IPS DF 4.7 (cell line): ENCODE measurements around the gene MSLN.
"Not testable (repeated sequence)": the region's sequence is repeated elsewhere in the genome, so short reads cannot be mapped to it uniquely, and the experiment has no call there.

Experiments
- DNase-seq: peaks from one replicate; pipeline ENCODE4 v3.0.0-alpha.2; 2013; ENCODE audit warnings: low spot score; ENCODE audit errors: extremely low read depth

The MSLN gene

GRCh38 chr16:734208-734980, 26.1 kb upstream of the MSLN start:
- no peak for DNase-seq

GRCh38 chr16:734981-735881, 25.3 kb upstream of the MSLN start:
- no peak for DNase-seq

GRCh38 chr16:735982-736453, 24.5 kb upstream of the MSLN start:
- DNase-seq: no peak

GRCh38 chr16:736936-737481, 23.5 kb upstream of the MSLN start:
- no peak for DNase-seq

GRCh38 chr16:739560-740458, 20.7 kb upstream of the MSLN start:
- no peak for DNase-seq

- DNase-seq: no peak
Measured at GRCh38 chr16:740459-740763, 20.1 kb upstream of the MSLN start.

- DNase-seq: no peak
Measured at GRCh38 chr16:740764-741505, 19.6 kb upstream of the MSLN start, which contains the start of gene CIAO3. TSS of gene CIAO3 (minus strand) at chr16:740997. CDS start at chr16:740985, 12 bp downstream.

GRCh38 chr16:741986-742629, 18.4 kb upstream of the MSLN start:
- no peak for DNase-seq

- DNase-seq: not testable (repeated sequence)
Measured at GRCh38 chr16:742894-743293, 17.6 kb upstream of the MSLN start.

- no peak for DNase-seq
Measured at GRCh38 chr16:743794-744500, 16.6 kb upstream of the MSLN start.

GRCh38 chr16:745739-746138, 14.8 kb upstream of the MSLN start:
- no peak for DNase-seq

- no peak for DNase-seq
Measured at GRCh38 chr16:746637-747036, 13.9 kb upstream of the MSLN start.

- DNase-seq: no peak
Measured at GRCh38 chr16:747978-748746, 12.4 kb upstream of the MSLN start.

GRCh38 chr16:749010-749409, 11.5 kb upstream of the MSLN start:
- DNase-seq: no peak

- no peak for DNase-seq
Measured at GRCh38 chr16:750485-750884, 10.0 kb upstream of the MSLN start.

GRCh38 chr16:751152-752006, 9.2 kb upstream of the MSLN start:
- DNase-seq: no peak

GRCh38 chr16:752007-752312, 8.6 kb upstream of the MSLN start:
- no peak for DNase-seq

GRCh38 chr16:754121-754607, 6.4 kb upstream of the MSLN start:
- not testable (repeated sequence) for DNase-seq
